Panc1 (cell line): Measurements from ENCODE around the gene CACNG6.

ENCODE experiments used
- POLR2AphosphoS5 ChIP-seq: IDR thresholded peaks from 2 replicates; pipeline ENCODE4 v1.6.1; 2012; ENCODE audit warnings: mild to moderate bottlenecking, low read depth, low read length, moderate library complexity
- TF ChIP-seq, protein P1 (sequence below): fragments of 450-650 bp; IDR thresholded peaks from 2 replicates; pipeline ENCODE4 v1.5.1; 2017; ENCODE audit warnings: mild to moderate bottlenecking

DNA sequence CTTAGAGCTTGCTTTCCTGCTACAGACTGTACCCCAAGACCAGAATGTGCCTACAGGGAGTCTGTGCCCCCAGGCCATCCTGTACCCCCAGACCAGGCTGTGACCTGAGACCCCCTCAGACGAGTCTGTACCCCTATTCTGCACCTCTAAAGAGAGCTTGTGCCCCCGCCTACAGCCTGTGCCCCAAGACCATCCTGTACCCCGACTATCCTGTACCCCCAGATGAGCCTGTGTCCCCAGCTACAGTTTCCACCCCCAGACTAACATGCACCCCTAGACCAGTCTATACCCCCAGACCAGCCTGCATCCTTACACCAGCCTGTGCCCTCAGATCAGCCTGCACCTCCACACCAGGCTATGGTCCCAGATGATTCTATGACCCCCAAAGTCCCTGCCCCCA is 2.0 kb downstream of the CACNG6 start:
- no peak for TF ChIP-seq POLR2AphosphoS5
- TF ChIP-seq, protein P1, sequence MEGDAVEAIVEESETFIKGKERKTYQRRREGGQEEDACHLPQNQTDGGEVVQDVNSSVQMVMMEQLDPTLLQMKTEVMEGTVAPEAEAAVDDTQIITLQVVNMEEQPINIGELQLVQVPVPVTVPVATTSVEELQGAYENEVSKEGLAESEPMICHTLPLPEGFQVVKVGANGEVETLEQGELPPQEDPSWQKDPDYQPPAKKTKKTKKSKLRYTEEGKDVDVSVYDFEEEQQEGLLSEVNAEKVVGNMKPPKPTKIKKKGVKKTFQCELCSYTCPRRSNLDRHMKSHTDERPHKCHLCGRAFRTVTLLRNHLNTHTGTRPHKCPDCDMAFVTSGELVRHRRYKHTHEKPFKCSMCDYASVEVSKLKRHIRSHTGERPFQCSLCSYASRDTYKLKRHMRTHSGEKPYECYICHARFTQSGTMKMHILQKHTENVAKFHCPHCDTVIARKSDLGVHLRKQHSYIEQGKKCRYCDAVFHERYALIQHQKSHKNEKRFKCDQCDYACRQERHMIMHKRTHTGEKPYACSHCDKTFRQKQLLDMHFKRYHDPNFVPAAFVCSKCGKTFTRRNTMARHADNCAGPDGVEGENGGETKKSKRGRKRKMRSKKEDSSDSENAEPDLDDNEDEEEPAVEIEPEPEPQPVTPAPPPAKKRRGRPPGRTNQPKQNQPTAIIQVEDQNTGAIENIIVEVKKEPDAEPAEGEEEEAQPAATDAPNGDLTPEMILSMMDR, result no peak
